Activated CD8-positive, alpha-beta memory T cell treated with anti-CD3 and anti-CD28 coated beads, Interleukin-2, amount 50 U/mL, for 24 hours (primary cell): ENCODE data around the gene EBF3.
"Not testable (repeated sequence)": the region's sequence is repeated elsewhere in the genome, so short reads cannot be mapped to it uniquely, and the experiment has no call there.

ENCODE experiments used
- DNase-seq: peaks from one replicate; pipeline ENCODE4 v3.0.0-alpha.2; 2020; ENCODE audit errors: extremely low read depth

Gene EBF3

DNA sequence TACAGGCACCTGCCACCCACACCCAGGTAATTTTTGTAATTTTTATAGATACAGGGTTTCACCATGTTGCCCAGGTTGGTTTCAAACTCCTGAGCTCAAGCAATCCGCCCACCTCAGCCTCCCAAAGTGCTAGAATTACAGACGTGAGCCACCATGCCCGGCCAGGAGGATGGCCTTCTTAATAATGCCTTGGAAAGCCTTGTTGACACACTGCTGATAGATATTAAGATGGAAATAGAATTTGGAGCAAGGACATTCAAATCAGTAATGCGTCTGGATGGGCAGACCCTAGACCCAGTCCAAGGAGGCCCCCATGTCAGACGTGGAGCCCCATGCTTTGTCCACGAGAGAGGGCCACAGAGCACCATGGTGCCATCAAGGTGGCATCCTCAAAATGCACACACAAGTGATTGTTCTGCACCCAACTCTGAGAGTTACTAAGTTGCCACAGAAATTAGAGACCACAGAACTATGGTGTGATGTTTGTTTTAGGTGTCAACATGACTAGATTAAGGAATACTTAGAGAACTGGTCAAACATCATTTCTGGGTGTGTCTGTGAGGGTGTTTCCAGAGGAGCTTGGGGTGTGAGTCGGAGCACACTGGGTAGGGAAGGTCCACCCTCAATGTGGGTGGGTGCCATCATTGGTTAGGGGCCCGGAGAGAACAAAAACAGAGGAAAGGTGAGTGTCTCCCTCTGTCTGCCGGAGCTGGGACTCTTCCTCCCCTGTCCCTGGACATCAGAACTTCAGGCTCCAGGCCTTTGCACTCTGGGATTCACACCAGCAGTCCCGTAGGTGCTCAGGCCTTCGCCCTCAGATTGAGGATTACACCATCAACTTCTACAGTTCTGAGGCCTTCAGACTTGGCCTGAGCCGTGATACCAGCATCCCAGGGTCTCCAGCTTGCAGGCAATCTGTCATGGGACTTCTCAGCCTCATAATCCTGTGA, 34.5 kb downstream of the EBF3 start:
- no peak for DNase-seq

- DNase-seq, result no peak
Measured at GRCh38 chr10:129927351-129928120, 36.5 kb downstream of the EBF3 start.

- no peak for DNase-seq
Measured at GRCh38 chr10:129926066-129927055, 37.7 kb downstream of the EBF3 start.

DNA sequence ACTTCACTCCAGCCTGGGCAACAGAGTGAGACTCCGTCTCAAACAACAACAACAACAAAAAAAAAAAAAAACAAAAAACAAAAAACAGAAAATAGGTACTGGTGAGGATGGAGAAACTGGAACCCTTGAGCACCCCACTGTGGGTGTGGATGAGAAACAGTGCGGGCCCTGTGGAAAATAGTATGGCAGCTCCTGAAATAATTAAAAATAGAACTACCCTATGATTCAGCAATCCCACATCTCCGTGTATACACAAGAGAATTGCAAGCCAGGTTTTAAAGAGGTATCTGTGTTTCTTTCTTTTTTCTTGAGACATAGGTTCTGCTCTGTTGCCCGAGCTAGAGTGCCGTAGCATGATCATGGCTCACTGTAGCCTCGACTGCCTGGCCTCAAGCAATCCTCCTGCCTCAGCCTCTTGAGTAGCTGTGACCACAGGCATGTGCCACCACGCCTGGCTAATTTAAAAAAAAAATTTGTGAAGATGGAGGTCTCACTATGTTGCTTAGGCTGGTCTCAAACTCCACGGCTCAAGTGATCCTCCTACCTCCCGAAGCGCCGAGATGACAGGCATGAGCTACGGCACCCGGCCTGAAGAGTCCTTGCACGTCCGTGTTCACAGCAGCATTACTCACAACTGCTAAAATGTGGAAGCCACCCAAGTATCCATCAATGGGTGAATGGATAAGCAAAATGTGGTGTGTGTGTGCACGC, 39.5 kb downstream of the EBF3 start:
- DNase-seq, result no peak

- DNase-seq, result no peak
Measured at GRCh38 chr10:129922598-129923123, 41.4 kb downstream of the EBF3 start.

DNA sequence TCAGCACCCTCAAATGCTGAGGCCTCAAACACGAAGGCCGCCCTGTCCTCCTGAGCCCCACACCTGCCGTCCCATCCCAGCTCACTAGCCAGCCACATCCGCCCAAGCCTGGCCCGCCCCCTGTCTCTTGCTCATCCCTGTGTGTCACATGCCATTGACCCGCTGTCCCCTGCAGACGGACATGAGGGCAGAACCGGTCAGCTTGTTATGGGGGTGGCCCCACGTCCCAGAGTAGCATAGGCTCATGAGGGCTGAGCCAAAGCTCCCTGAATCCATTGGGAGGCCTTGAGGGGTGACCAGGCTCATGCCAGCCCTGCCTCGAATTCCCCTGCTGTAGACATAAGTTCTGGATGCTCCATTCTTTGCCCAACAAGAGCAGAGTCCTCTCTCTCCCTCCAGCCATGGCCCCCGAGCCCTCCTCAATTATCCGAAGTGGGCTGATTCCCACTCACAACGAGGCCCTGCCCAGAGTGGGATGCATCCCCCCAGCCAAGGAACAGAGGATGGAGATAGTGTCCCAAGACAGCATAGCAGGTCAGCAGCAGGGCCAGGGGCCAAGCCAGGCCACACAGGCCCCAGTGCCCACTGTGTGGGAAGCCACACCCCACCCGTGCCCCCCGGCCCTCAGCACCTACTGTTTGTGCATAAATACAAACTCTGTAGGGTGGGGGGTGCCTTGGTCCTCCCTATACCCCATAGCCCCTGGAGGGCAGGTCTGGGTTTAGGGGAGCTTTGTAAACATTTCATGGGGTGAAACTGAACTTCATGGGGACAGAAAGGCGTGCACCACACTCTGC, 42.1 kb downstream of the EBF3 start:
- DNase-seq, result no peak

DNA sequence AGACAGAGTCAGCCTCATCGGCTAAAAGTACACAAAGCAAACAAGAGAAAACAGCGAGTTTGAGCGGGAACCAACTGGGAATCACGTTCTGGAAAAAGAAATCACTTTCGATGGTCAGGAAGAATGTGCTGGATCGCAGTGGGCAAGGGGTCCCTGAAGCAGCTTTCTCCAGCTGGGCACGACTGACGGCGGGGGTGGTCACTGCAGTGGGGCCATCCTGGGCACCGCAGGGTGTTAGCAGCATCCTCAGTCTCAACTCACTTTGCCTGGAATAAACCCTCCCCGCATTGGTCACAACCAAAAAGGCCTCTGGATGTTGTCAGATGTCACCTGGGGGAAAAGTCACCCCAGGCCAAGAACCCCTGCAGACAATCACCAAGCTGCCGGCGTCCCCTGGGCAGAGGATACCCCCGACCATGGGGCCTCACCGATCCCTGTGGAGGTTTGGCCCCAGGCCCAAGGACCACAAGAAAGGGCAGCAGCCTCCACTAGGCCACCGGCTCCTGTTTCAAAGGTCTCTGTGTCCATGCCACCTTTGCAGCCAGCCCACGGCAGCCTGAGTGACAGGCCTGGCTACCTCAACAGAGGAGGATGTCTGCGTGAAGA, 42.9 kb downstream of the EBF3 start:
- DNase-seq, result no peak

- not testable (repeated sequence) for DNase-seq
Measured at GRCh38 chr10:129920187-129920586, 43.9 kb downstream of the EBF3 start.

DNA sequence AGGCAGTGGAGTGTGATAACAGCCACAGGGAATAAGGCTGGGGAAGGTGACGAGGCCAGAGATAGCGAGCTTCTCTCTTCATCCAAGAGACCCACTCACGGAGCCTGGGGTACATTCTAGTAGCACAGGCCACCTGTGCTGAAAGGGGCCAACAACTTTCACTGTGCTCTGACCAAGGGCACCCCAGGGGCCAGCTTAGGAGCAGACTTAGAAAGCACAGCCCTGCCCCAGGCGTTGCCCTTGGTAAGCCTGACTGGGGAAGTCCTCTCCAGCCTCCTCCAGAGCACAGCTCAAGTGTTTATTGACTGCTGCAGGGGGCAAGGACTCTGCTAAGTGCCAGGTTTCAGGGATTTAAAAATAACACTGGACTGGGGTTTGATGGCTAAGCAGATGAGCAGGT, 44.7 kb downstream of the EBF3 start:
- DNase-seq, result no peak

DNA sequence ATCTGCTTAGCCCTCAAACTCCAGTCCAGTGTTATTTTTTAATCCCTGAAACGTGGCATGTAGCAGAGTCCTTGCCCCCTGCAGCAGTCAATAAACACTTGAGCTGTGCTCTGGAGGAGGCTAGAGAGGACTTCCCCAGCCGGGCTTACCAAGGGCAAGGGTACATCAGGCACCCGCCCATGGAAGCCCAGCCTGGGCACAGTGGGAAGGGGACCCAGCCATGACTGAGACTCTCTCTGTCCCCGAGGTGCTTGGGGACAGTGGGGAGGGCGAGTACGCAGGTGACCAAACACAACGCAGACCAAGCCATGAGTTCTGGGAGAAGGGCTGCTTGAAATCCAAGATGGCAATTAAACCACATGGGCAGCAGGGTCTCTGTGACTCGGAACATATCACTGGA, 45.2 kb downstream of the EBF3 start:
- DNase-seq, result no peak

GRCh38 chr10:129918401-129918800, 45.7 kb downstream of the EBF3 start:
- no peak for DNase-seq

- DNase-seq, result no peak
Measured at GRCh38 chr10:129917936-129918335, 46.1 kb downstream of the EBF3 start.

DNA sequence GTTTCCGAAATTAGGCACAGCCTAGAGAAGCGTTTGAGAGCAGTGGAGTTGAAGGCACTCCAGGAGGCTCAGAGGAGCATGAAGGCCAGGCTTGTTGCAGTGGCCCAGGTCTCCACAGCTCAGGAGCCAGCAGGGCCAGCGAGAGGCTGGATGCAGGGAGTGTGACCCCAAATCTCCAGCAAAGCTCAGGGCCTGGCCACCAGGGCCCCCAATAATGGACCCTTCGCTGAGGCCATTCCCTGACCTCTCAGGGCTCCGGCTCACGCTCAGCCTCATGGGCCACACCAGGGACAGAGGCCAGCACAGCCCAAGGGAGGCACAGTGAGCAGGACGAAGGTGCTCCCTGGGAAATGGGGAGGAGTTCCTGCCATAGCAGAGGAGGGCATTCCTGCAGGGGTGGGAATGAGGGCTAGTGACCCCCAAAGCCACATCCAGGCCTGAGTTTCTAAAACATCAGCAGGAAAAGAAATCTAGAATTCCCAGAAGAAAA, 47.5 kb downstream of the EBF3 start:
- no peak for DNase-seq

GRCh38 chr10:129915526-129916378, 48.3 kb downstream of the EBF3 start:
- DNase-seq, result no peak

GRCh38 chr10:129914960-129915359, 49.1 kb downstream of the EBF3 start:
- no peak for DNase-seq

DNA sequence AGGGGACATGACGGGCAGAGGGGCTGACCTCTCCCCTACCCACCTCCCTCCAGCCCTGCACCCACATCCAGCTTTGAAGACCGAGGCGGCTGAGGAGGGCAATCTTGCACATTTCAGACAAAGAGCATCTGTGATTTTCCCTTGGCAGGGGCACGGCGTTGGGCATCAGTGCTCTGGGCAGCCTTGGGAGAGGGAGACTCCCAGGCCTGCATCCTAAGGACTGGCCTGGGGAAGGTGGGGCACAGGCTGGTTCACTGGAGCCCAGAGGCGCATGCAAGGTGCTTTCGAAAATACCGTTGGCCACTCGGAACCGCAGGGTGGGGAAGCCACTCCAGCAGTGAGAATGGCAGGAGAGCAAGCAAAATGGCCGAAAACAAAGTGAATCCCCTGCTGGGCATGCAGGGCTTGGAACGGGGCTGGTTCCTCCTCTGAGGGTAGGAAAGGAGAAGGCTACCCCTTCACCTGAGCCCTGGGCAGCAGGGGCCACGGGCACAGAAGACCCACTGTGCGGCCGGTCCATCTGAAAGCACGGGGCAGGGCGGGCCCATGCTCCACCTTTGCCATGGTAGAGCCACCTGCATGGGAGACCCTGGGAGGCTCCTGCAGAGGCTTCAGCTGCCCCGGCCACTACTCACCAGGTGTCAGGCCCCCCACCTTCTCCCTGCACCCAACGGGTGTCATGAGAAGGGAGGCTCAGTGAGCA, 49.8 kb downstream of the EBF3 start:
- DNase-seq, result no peak

DNA sequence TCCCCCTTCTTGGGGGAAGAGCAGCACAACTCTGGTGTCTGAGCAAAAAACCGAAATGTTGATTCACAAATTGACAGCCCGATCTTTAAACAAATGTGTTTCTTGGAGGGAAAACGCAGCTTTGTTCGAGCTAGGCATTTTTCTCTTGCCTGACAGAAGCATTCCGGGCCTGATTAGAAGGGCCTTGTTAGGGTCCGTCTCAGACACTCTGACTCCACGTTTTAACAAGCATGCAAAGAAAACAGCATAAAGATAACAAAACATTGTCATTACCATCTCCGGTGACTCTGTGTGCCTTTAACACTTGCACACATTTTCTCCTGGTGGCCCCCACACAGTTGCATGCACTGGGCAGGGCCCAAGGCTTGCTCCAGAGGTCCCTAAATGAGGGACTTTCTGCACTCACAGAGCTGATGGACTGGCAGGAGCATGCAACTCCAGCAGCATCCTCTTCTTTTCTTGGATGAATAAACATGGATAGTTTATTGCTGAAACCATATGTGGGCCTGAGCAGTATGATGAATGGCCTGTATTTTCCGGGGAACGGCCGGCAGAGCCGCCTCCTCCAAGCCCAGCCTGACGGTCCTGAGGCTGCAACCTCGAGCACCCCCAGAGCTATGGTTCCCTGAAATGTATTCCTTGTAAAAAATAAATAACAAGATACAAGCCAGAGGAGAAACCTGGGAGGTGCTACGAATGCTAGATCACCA, 50.9 kb downstream of the EBF3 start:
- no peak for DNase-seq
